GM10248 (cell line): Measurements from ENCODE around the gene KCNQ2.

Experiments
- CTCF ChIA-PET: fragments of 300-600 bp; sonication (Branson Sonifier 250); formaldehyde crosslinking; extraction: SDS; loops from one replicate; lab custom pipeline; 2021; ENCODE audit warnings: antibody characterized with exemption; lab: Yijun Ruan, JAX
- POLR2A ChIA-PET: fragments of 350-650 bp; sonication (Branson Sonifier 250); formaldehyde crosslinking; extraction: SDS; loops from one replicate; lab custom pipeline; 2020; ENCODE audit warnings: antibody characterized with exemption; lab: Yijun Ruan, JAX
- DNase-seq: peaks from one replicate; pipeline ENCODE4 v3.0.0; 2012; ENCODE audit errors: extremely low spot score
- TF ChIP-seq, protein P1 (sequence below): IDR thresholded peaks from 2 replicates; pipeline ENCODE4 v1.5.1; 2012; ENCODE audit warnings: mild to moderate bottlenecking, low read depth; ENCODE audit errors: extremely low read depth, missing control alignments, control extremely low read depth

KCNQ2 gene

GRCh38 chr20:63495167-63495720 lies 22.8 kb upstream of the KCNQ2 start:
- ChIA-PET CTCF (interaction anchor here (1.3 to 2.5 kb wide), 6 partner anchors 10 to 43 kb away, joined by 4 to 15 read pairs (median 6); partner anchors contain the start of gene PTK6), POLR2A (no interaction called here)
- TF ChIP-seq, protein P1, sequence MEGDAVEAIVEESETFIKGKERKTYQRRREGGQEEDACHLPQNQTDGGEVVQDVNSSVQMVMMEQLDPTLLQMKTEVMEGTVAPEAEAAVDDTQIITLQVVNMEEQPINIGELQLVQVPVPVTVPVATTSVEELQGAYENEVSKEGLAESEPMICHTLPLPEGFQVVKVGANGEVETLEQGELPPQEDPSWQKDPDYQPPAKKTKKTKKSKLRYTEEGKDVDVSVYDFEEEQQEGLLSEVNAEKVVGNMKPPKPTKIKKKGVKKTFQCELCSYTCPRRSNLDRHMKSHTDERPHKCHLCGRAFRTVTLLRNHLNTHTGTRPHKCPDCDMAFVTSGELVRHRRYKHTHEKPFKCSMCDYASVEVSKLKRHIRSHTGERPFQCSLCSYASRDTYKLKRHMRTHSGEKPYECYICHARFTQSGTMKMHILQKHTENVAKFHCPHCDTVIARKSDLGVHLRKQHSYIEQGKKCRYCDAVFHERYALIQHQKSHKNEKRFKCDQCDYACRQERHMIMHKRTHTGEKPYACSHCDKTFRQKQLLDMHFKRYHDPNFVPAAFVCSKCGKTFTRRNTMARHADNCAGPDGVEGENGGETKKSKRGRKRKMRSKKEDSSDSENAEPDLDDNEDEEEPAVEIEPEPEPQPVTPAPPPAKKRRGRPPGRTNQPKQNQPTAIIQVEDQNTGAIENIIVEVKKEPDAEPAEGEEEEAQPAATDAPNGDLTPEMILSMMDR: no peak
- DNase-seq: no peak

- POLR2A ChIA-PET: no interaction called here
Observed at GRCh38 chr20:63494420-63495166, 22.1 kb upstream of the KCNQ2 start.

DNA sequence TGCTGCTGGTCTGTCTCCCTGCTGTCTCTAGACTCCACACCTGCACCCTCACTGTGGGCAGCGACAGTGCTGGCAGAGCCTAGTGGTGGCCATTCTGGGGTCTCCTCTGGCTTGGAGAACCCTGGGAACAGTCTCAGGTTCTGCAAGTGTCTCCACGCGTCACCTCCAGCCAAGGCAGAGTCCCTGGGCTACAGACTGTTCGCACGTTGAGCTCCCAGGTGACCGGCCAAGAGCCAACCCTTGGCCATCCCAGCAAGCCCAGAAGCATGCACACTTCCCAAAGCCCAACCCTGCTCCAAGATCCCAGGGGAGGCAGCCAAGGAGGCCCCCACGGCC lies 21.6 kb upstream of the KCNQ2 start:
- ChIA-PET POLR2A (no interaction called here), CTCF (interaction anchor here (0.9 to 1.4 kb wide), 4 partner anchors 9 to 45 kb away, joined by 3 to 5 read pairs (median 4); no protein-coding TSS in a partner anchor)
- TF ChIP-seq, protein P1: no peak
- DNase-seq: no peak

More at GRCh38 chr20:63494420-63495166, 22.1 kb upstream of the KCNQ2 start:
- DNase-seq: no peak
- TF ChIP-seq, protein P1: no peak
- CTCF ChIA-PET: interaction anchor here (0.9 to 1.4 kb wide), 4 partner anchors 8 to 44 kb away, joined by 3 to 5 read pairs (median 4); no protein-coding TSS in a partner anchor

GRCh38 chr20:63493563-63494020 lies 21.1 kb upstream of the KCNQ2 start:
- no peak for DNase-seq
- ChIA-PET POLR2A (no interaction called here), CTCF (interaction anchor here (0.9 to 1.4 kb wide), 4 partner anchors 9 to 45 kb away, joined by 3 to 5 read pairs (median 4); no protein-coding TSS in a partner anchor)
- TF ChIP-seq, protein P1: no peak

DNA sequence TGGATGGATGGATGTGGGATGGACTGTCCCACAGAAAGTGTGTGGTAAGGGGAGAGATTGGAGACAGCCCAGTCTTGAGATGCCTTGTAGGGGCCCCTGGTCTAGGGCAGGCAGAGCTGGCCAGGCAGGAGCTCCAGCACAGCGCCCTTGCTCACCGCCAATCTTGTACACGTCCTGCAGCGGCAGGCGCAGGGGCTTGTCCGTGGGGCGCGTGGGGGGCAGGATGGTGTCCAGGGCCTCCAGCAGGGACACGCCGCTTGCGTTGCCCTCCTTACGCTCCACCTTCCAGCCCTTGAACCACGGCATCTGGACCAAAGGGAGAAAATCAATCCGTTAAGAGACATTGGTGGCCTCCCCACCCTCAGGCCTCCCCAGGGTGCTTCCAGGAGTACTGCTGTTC lies 20.5 kb upstream of the KCNQ2 start:
- TF ChIP-seq, protein P1: no peak

DNA sequence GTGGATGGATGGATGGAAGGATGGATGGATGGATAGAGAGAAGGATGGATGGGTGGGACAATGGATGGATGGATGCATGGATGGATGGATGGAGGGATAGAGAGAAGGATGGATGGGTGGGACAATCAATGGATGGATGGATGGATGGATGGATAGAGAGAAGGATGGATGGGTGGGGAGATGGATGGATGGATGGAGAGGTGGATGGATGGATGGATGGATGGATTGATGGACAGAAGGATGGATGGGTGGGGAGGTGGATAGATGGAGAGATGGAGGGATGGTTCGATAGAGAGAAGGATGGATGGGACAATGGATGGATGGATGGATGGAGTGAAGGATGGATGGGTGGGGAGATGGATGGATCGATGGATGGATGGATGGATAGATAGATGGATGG lies 20.1 kb upstream of the KCNQ2 start:
- no peak for DNase-seq
- CTCF ChIA-PET: no interaction called here
- POLR2A ChIA-PET: no interaction called here
- TF ChIP-seq, protein P1: no peak

More for the DNA sequence above, 20.5 kb upstream of the KCNQ2 start:
- no peak for DNase-seq
- ChIA-PET CTCF (interaction anchor here (1.4 kb wide), 1 partner anchor 10 kb away, joined by 5 read pairs; no protein-coding TSS in a partner anchor), POLR2A (no interaction called here)
